ENCODE measurements around the gene SLC32A1. TPM values are rescaled to one million over a fixed set of nuclear protein-coding genes. Genes with fewer than 3 reads are reported as not detected.

Gene SLC32A1
- total and polyA plus RNA-seq, 2 donors (not counting 1 experiment from before 2014, with no cell fraction given) = not detected

GRCh38 chr20:38730989-38731737 is 6.9 kb downstream of the SLC32A1 start:
- Histone ChIP-seq H3K4me3 (replicated peaks in 1 of 4; ENCODE audit: control extremely low read depth in 1 of 4, insufficient read depth in 1 of 4, low read depth in 3 of 4, low read length in 4 of 4) (peak overlapping the region; percentile 14 to 35 (median 20)), H3K27me3 (ENCODE audit: control insufficient read depth, insufficient read depth, low read length) (peaks cover 67% of the 10 kb centered on the region), H3K79me2 (ENCODE audit: control insufficient read depth, insufficient read depth, low read length) (no peaks in the 10 kb centered on the region), H2AFZ (ENCODE audit: low read length) (peak overlapping the region; percentile 53), H3K36me3 (ENCODE audit: control insufficient read depth, insufficient read depth, low read length) (no peaks in the 10 kb centered on the region), H3K4me1 (ENCODE audit: control insufficient read depth, extremely low read depth, insufficient read depth, low read length) (no peaks in the 10 kb centered on the region), H4K20me1 (ENCODE audit: control insufficient read depth, extremely low read depth, insufficient read depth, low read length) (no peaks in the 10 kb centered on the region), H3K9me3 (ENCODE audit: control insufficient read depth, insufficient read depth, low read depth, low read length) (no peaks in the 10 kb centered on the region), H3K27ac (ENCODE audit: insufficient read depth, low read length) (no peak overlapping the region), H3K9ac (ENCODE audit: insufficient read depth, low read length) (no peak overlapping the region), H3K4me2 (ENCODE audit: extremely low read depth, insufficient read depth, low read length) (peak overlapping the region; percentile 68)
- peak; percentile 81 to 94 for TF ChIP-seq CTCF (conservative IDR thresholded peaks at IDR 0.05 in 1 of 2, IDR thresholded peaks at IDR 0.05 in 1 of 2; ENCODE audit: low read depth in 1 of 2, low read length in 2 of 2)
- peak; percentile 53 for TF ChIP-seq EZH2 (IDR thresholded peaks at IDR 0.05; ENCODE audit: low read length, missing control alignments)
- DNase-seq (ENCODE audit: low read depth in 2 of 2) = peak; percentile 31 to 50

GRCh38 chr20:38731738-38732113 is 7.4 kb downstream of the SLC32A1 start:
- Histone ChIP-seq H2AFZ (ENCODE audit: low read length) (no peak overlapping the region), H3K4me3 (replicated peaks in 1 of 4; ENCODE audit: control extremely low read depth in 1 of 4, insufficient read depth in 1 of 4, low read depth in 3 of 4, low read length in 4 of 4) (no peak overlapping the region), H4K20me1 (ENCODE audit: control insufficient read depth, extremely low read depth, insufficient read depth, low read length) (no peaks in the 10 kb centered on the region), H3K9me3 (ENCODE audit: control insufficient read depth, insufficient read depth, low read depth, low read length) (no peaks in the 10 kb centered on the region), H3K9ac (ENCODE audit: insufficient read depth, low read length) (no peak overlapping the region), H3K79me2 (ENCODE audit: control insufficient read depth, insufficient read depth, low read length) (no peaks in the 10 kb centered on the region), H3K27me3 (ENCODE audit: control insufficient read depth, insufficient read depth, low read length) (peaks cover 61% of the 10 kb centered on the region), H3K27ac (ENCODE audit: insufficient read depth, low read length) (no peak overlapping the region), H3K36me3 (ENCODE audit: control insufficient read depth, insufficient read depth, low read length) (no peaks in the 10 kb centered on the region), H3K4me1 (ENCODE audit: control insufficient read depth, extremely low read depth, insufficient read depth, low read length) (no peaks in the 10 kb centered on the region), H3K4me2 (ENCODE audit: extremely low read depth, insufficient read depth, low read length) (no peak overlapping the region)
- DNase-seq (ENCODE audit: low read depth in 2 of 2) = no peak
- TF ChIP-seq CTCF (conservative IDR thresholded peaks at IDR 0.05 in 1 of 2, IDR thresholded peaks at IDR 0.05 in 1 of 2; ENCODE audit: low read depth in 1 of 2, low read length in 2 of 2) = no peak
- no peak for TF ChIP-seq EZH2 (IDR thresholded peaks at IDR 0.05; ENCODE audit: low read length, missing control alignments)

- Histone ChIP-seq H3K27me3 (ENCODE audit: control insufficient read depth, insufficient read depth, low read length) (peaks cover 48% of the 10 kb centered on the region), H3K4me3 (replicated peaks in 1 of 4; ENCODE audit: control extremely low read depth in 1 of 4, insufficient read depth in 1 of 4, low read depth in 3 of 4, low read length in 4 of 4) (no peak overlapping the region), H3K9ac (ENCODE audit: insufficient read depth, low read length) (no peak overlapping the region), H3K9me3 (ENCODE audit: control insufficient read depth, insufficient read depth, low read depth, low read length) (no peaks in the 10 kb centered on the region), H3K4me1 (ENCODE audit: control insufficient read depth, extremely low read depth, insufficient read depth, low read length) (no peaks in the 10 kb centered on the region), H4K20me1 (ENCODE audit: control insufficient read depth, extremely low read depth, insufficient read depth, low read length) (no peaks in the 10 kb centered on the region), H3K4me2 (ENCODE audit: extremely low read depth, insufficient read depth, low read length) (no peak overlapping the region), H3K27ac (ENCODE audit: insufficient read depth, low read length) (no peak overlapping the region), H3K79me2 (ENCODE audit: control insufficient read depth, insufficient read depth, low read length) (no peaks in the 10 kb centered on the region), H3K36me3 (ENCODE audit: control insufficient read depth, insufficient read depth, low read length) (no peaks in the 10 kb centered on the region), H2AFZ (ENCODE audit: low read length) (no peak overlapping the region)
- no peak for DNase-seq (ENCODE audit: low read depth in 2 of 2)
- no peak for TF ChIP-seq EZH2 (IDR thresholded peaks at IDR 0.05; ENCODE audit: low read length, missing control alignments)
- TF ChIP-seq CTCF (conservative IDR thresholded peaks at IDR 0.05 in 1 of 2, IDR thresholded peaks at IDR 0.05 in 1 of 2; ENCODE audit: low read depth in 1 of 2, low read length in 2 of 2) = no peak
These were observed 8.7 kb downstream of the SLC32A1 start for GRCh38 chr20:38732981-38733380.

All from fibroblast of lung (primary cell).